Measurements from ENCODE around the gene PPP1R1C. TPM values are rescaled to one million over a fixed set of nuclear protein-coding genes. Genes with fewer than 3 reads are reported as not detected.
"Not testable (repeated sequence)": the region's sequence is repeated elsewhere in the genome, so short reads cannot be mapped to it uniquely, and the experiment has no call there.

The PPP1R1C gene
- 1 to 10 TPM; 1.6 to 5.0 (median 2.7) TPM for polyA plus RNA-seq (ENCODE audit: insufficient read depth in 1 of 5, insufficient read length in 5 of 5, low replicate concordance in 1 of 5)
- long read RNA-seq, donor 1, partial matches to known transcripts: 0 of 2 reads
- long read RNA-seq, donor 1, other reads (novel, unspliced or antisense): 0 of 2 reads
- long read RNA-seq, donor 2: 0 reads
- long read RNA-seq, donor 3: 0 reads
- long read RNA-seq, donor 4: 0 reads
- long read RNA-seq, donor 5: 0 reads
- long read RNA-seq, donor 6, partial matches to known transcripts: 0 of 1 reads
- long read RNA-seq, donor 6, other reads (novel, unspliced or antisense): 0 of 1 reads
- long read RNA-seq, donor 7, partial matches to known transcripts: 0 of 1 reads
- long read RNA-seq, donor 7, other reads (novel, unspliced or antisense): 0 of 1 reads
- long read RNA-seq, donor 8, partial matches to known transcripts: 0 of 1 reads
- long read RNA-seq, donor 8, other reads (novel, unspliced or antisense): 0 of 1 reads

GRCh38 chr2:181985632-181986205, at the start of gene PPP1R1C:
TSS of gene PPP1R1C (plus strand) at chr2:181985853. CDS start at chr2:181986111, 258 bp downstream.
- DNase-seq: no peak

- DNase-seq: peak in 1 of 2 donors; percentile 21
Measured at GRCh38 chr2:181937473-181937872, 48.2 kb upstream of the PPP1R1C start.

- DNase-seq: peak in 1 of 2 donors; percentile 17
Measured at GRCh38 chr2:181943411-181944124, 42.1 kb upstream of the PPP1R1C start.

- DNase-seq: no peak
Measured at GRCh38 chr2:181944164-181944913, 41.3 kb upstream of the PPP1R1C start.

- no peak for DNase-seq
Measured at GRCh38 chr2:181944914-181945291, 40.8 kb upstream of the PPP1R1C start.

- DNase-seq: no peak
Measured at GRCh38 chr2:181946444-181947127, 39.1 kb upstream of the PPP1R1C start.

- DNase-seq: no peak
Measured at GRCh38 chr2:181947273-181947672, 38.4 kb upstream of the PPP1R1C start.

- DNase-seq: no peak
Measured at GRCh38 chr2:181948227-181948626, 37.4 kb upstream of the PPP1R1C start.

- DNase-seq: no peak
Measured at GRCh38 chr2:181949047-181949446, 36.6 kb upstream of the PPP1R1C start.

- DNase-seq: no peak
Measured at GRCh38 chr2:181952404-181953226, 33.0 kb upstream of the PPP1R1C start.

GRCh38 chr2:181953881-181954537, 31.6 kb upstream of the PPP1R1C start:
- DNase-seq: peak; percentile 56 to 61

GRCh38 chr2:181954538-181954883, 31.1 kb upstream of the PPP1R1C start:
- no peak for DNase-seq

GRCh38 chr2:181955010-181955409, 30.6 kb upstream of the PPP1R1C start:
- no peak for DNase-seq

GRCh38 chr2:181955866-181956265, 29.8 kb upstream of the PPP1R1C start:
- not testable (repeated sequence) for DNase-seq

- DNase-seq: no peak
Measured at GRCh38 chr2:181957668-181958067, 28.0 kb upstream of the PPP1R1C start.

GRCh38 chr2:181958726-181959125, 26.9 kb upstream of the PPP1R1C start:
- DNase-seq: no peak

GRCh38 chr2:181959508-181959907, 26.1 kb upstream of the PPP1R1C start:
- DNase-seq: no peak

GRCh38 chr2:181961167-181961566, 24.5 kb upstream of the PPP1R1C start:
- not testable (repeated sequence) for DNase-seq

GRCh38 chr2:181962142-181962541, 23.5 kb upstream of the PPP1R1C start:
- DNase-seq: no peak

All from right lung (tissue), 10 donors.